Activated T-helper 9 cell treated with anti-CD3 and anti-CD28 coated beads, Interleukin-2, amount 50 U/mL, for 16 hours (primary cell): Measurements from ENCODE around the gene ANO2.

Source experiments
- DNase-seq: peaks from one replicate; pipeline ENCODE4 v3.0.0-alpha.2; 2020; ENCODE audit warnings: low read depth

Gene ANO2

GRCh38 chr12:5817246-5817645, 127.8 kb downstream of the ANO2 start:
- DNase-seq: no peak

DNA sequence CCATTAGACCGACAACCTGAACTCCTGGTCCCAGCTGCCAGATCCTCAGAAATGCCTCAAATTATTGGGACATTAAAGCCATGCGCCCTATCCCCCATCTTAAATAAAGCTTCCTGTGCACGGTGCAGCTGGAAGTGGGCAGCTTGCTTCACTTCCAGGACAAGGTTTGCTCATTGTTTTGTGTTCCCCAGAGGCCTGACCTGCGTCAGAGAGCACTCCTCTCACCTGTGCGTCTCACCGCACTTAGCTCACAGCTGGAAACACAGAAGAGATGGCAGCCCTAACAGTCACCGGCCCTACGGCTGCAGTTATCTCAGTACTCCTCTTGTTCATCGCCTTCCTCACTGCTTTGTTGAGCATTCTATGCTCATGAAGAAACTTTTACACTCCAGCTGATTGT, 135.5 kb downstream of the ANO2 start:
- no peak for DNase-seq

DNA sequence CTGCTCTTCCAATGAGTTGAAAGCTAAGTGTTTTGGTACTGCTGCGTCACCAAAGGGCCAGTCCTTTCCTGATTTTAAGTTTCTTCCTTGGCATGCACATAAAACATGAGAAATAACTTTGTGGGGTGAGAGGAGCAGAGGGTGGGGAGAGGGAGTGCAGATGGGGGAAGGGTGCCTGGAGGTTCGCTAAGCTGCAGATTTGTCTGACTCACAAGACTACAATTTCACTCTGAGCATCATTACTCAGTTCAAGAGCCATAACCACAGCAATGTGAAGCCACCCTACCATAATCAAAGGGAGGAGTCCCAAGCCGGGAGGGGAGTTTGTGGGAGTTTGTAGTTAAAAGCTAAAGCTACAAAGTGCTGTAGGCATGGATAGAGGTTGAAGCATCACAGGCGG, 136.1 kb downstream of the ANO2 start:
- no peak for DNase-seq

DNA sequence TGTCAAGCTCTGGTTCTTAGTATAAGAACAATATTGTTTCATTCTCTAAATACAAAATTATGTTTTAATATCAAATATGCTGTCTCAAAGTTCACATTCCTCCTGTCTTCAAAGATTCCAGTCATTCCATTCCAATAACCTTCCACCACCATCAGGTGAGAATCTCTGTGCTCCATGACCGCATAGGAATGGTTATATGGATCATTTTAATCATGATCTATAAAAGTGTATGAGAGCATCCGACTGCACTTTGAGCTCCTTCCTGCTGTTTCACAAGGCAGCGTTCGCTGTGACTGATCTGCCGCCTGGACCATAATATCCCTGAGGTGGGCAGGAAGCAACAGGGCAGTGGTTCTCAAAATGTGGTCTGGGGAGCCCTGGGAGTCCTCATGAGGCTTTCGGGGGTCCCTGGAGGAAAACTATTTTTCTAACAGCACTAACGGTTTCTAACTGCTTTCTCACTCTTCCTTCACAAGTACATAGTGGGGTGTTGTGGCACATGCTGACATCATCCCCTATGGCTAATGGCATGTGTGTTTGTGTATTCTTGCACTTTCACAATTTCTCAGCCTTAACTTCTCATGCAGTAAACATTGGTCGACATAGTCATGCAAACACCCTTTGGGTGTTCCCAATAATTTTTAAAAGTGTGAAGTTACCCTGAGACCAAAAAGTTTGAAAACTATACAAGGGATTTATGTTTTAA, 137.4 kb downstream of the ANO2 start:
- DNase-seq: no peak

GRCh38 chr12:5807090-5807414, 138.0 kb downstream of the ANO2 start:
- DNase-seq: no peak

DNA sequence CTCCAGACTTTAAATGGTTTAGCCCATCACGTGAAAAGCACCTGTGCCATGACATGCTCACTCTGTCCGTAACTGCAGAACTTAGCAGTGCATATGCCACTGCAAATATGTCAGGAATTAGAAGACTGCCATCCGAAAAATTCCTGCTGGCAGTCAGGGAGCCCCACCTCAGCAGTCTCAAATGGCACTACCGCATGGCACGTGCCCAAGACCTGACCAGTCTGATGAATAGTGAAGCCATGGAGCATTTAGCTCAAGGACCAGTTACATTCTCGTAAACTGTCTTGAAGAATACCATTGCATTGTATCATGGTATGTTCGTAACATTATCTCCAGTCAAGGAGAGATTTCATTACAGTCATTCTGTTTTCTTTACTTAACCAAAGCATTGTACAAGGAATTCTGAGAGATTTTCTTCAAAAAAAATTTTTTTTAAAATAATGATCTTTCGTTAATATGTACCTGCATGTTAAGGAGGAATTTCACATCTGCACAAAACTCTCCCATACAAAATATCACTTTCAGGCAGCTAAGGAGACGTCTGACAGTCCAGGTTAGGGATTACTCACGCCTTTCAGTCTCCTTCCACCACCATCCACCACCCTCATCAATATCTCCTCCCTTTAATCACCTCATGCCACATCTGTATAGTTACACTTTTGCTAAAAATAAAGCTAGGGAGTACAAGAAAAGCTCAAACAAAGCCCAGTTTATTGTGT, 138.5 kb downstream of the ANO2 start:
- no peak for DNase-seq

DNA sequence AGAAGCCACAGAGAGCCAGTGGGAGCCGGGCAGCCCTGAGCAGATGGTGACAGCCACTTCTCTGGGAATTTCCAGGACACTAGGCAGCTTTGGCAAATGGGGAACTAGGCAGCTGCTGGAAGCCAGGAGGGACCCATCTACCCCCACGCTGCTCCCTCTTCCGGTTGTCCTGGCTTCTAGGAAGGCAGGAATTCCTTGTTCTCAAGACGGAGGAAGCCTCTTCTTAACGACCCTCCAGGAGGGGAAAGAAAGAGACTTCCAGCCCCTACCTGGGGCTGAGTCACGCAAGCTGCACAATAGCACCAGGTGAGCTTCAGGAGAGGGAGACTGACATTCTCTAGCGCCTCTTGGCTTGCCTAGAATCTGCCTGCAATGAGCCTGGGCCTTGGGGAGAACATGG, 141.5 kb downstream of the ANO2 start:
- no peak for DNase-seq

- no peak for DNase-seq
Measured at GRCh38 chr12:5798242-5799015, 146.6 kb downstream of the ANO2 start.

- DNase-seq: no peak
Measured at GRCh38 chr12:5797661-5798060, 147.4 kb downstream of the ANO2 start.

DNA sequence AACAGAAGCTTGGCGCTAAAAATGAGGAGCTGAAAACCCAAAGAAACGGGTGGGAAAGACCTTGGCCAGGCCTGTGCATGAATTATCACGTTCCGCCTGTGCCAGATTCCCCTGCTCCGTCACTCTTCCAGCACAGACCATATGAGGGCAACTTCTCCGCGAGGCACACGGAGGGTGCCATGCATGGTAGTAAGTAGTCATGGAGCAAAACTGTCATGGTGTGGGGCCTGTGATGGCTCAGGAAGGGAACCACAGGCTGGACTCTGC, 148.2 kb downstream of the ANO2 start:
- DNase-seq: no peak

- no peak for DNase-seq
Measured at GRCh38 chr12:5796171-5796958, 148.7 kb downstream of the ANO2 start.

- no peak for DNase-seq
Measured at GRCh38 chr12:5794156-5794555, 150.9 kb downstream of the ANO2 start.

GRCh38 chr12:5792343-5792742, 152.7 kb downstream of the ANO2 start:
- no peak for DNase-seq

- DNase-seq: no peak
Measured at GRCh38 chr12:5789469-5789968, 155.5 kb downstream of the ANO2 start.

DNA sequence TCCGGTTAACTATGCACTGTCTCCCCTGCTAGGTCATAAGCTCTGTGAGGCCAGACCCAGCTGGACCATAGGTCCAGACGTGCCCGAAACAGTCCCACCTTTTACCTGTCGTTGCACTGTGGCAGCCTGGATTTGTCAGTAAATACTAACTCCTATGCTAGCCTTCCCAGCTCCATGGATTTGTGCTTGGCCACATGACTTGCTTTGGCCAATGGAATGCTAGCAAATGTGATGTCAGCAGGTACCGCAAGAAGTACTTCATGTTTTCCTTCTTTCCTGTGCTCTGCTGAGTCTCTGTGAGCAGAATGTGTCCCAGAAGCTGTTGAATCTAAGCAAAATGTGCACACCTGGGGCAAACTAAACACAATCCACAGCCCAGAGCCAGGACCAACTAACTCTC, 157.2 kb downstream of the ANO2 start:
- DNase-seq: no peak

GRCh38 chr12:5785601-5786000, 159.5 kb downstream of the ANO2 start:
- DNase-seq: no peak

DNA sequence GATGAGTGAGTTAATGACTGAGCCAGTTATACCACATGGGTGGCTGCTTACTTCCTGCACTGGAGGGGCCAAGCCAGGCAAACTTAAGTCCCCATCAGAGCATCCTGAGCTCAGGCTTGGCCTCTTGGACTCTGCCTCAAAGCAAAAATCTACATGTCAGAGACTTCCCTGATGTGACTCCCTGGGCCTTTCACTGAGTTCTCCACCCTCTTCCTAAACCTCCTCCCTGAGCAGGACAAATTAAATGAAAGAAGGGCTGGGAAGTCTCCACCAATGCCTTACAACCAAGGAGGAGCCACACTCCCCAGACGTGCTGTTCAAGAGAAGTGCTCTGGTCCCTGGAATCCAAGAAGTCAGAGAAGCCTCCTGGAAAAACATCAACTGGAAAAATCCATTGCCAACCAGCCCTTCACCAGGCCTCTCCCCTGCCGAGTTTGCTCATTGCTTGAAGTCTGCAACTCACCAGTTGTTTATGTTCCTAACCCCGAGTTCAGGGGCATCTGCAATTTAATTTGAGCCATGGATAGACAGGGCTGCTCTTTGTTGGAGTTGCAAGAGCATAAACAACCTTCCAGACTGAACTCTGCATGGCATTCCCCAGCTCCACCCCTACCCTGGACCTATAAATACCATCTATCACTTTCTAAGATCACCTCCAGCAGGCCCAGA, 160.5 kb downstream of the ANO2 start:
- no peak for DNase-seq

DNA sequence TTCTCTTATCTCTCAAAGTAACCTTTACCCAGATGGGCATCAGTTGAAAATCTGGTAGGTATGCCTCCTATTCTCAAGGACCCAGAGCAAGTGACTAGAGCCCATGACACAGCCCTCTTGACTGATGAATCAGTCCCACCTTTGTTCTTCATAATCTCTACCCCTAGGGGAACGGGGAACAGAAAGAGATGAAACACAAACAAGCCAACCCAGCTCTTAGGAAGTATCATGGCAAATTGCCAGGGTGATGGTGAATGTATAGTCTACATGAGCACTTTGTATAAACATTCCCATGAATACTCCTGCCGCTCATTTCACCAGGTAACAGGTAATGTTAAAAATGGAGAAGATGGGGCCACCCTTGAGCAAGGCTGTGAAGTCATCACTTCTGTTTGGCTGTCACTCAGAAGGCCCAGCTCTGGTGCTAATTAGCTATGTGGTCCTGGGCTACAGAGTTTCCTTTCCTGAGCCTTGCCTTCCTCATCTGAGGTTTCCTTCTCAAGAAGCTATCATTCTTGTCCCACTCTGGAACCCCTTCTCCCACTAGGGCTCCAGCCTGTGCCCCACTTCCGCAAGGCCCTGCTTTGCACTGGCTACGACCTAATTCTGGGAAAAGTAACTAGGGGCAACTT, 161.7 kb downstream of the ANO2 start:
- no peak for DNase-seq

DNA sequence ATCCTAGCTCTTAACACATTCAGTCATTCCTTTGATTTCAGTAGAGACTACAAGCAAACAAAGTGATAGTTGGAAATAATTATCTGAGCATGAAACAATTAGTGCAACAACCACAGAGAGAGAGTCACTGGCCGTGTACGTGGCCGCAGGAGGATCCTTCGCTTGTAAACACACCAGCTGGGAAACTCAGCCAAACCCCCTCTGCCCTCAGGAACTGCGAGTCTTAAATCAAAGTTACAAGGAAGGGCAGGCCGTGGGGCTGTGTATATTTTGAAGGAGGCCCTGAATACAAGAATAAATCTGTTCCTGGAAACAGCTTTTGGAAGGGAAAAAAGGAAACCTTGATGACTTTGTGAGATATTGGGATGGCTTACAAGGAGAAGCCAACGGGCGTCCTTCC, 164.5 kb downstream of the ANO2 start:
- no peak for DNase-seq

DNA sequence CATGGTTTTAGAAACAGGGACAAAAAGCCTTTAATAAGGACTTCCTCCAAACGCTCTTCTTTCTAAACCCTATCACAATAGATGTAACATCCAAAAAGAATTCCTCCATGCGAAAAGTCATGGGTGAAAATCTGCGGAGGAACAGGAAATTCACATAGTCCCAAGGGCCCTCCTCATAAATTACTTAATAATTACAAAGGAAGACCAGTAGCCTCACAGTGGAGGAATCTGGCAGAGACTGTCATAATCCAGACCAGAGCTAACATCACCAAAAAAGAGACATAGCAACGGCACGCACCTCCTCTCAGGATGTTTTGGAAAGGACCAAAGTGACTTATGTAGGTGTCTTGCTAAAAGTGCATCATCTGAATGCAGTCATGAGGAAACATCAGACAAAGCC, 165.7 kb downstream of the ANO2 start:
- DNase-seq: no peak

GRCh38 chr12:5778821-5779220, 166.2 kb downstream of the ANO2 start:
- DNase-seq: no peak

- DNase-seq: no peak
Measured at GRCh38 chr12:5777451-5777850, 167.6 kb downstream of the ANO2 start.
